ENCODE data around the gene TTLL12. TPM values are rescaled to one million over a fixed set of nuclear protein-coding genes. Genes with fewer than 3 reads are reported as not detected.

TTLL12 gene
- total RNA-seq, 1 experiment from 2014 or later: 61.0 TPM

DNA sequence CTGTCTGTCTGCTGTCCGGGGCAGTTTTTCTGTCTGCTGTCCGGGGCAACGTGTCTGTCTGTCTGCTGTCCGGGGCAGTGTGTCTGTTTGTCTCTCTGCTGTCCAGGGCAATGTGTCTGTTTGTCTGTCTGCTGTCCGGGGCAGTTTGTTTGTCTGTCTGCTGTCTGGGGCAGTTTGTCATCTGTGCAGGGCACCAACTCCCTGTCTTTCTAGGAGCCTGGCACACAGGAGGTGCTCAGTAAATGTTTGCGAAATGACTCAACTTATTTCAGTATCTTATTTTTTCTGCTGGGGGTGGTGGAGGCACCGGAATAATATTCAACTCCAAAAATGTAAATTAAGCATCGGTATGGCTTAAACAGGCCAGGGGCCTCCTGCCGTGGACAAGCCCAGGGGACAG is 12.0 kb upstream of the TTLL12 start:
- H3K36me3 Mint-ChIP-seq (ENCODE audit: insufficient read depth, unreplicated experiment): no peaks in the 10 kb centered on the region
- TF ChIP-seq, protein P1, sequence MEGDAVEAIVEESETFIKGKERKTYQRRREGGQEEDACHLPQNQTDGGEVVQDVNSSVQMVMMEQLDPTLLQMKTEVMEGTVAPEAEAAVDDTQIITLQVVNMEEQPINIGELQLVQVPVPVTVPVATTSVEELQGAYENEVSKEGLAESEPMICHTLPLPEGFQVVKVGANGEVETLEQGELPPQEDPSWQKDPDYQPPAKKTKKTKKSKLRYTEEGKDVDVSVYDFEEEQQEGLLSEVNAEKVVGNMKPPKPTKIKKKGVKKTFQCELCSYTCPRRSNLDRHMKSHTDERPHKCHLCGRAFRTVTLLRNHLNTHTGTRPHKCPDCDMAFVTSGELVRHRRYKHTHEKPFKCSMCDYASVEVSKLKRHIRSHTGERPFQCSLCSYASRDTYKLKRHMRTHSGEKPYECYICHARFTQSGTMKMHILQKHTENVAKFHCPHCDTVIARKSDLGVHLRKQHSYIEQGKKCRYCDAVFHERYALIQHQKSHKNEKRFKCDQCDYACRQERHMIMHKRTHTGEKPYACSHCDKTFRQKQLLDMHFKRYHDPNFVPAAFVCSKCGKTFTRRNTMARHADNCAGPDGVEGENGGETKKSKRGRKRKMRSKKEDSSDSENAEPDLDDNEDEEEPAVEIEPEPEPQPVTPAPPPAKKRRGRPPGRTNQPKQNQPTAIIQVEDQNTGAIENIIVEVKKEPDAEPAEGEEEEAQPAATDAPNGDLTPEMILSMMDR (IDR thresholded peaks at IDR 0.05; ENCODE audit: unreplicated experiment): no peak
- no peak overlapping the region for H3K4me3 Mint-ChIP-seq (ENCODE audit: unreplicated experiment)
- no TSS peak for BruUV-seq (replicated peaks)
- ChIA-PET CTCF (interaction anchor here (0.6 kb wide), 1 partner anchor 1090 kb away, joined by 3 read pairs; no protein-coding TSS in a partner anchor), POLR2A (no interaction called here)
- H3K27me3 Mint-ChIP-seq (ENCODE audit: insufficient read depth, unreplicated experiment): no peaks in the 10 kb centered on the region
- DNase-seq (ENCODE audit: unreplicated experiment): no peak
- no peaks in the 10 kb centered on the region for H3K9me3 Mint-ChIP-seq (ENCODE audit: unreplicated experiment)
- intact Hi-C loops (cut with micrococcal nuclease): no loop called here
- no peak overlapping the region for H3K27ac Mint-ChIP-seq (ENCODE audit: low read depth, unreplicated experiment)
- H3K4me1 Mint-ChIP-seq (ENCODE audit: insufficient read depth, unreplicated experiment): peaks cover 10% of the 10 kb centered on the region

DNA sequence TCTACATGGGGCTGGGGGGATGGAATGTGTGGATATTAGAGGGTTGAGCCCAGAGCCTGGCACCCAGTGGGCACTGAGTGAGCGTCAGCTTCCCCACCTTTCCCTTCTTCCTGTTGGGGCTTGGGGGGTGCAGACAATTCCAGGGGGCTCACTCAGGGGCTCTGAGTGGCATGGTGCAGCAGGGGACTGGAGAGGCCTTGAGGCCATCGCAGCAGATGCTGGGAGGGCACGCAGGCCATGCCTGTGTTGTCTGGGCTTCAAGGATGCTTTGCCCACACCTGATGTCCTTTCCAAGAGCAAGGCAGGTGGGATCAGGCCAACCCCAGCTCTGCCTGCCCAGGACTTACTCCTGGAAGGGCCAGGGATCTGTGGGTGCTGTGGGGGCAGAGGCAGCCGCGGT is 11.2 kb upstream of the TTLL12 start:
- Mint-ChIP-seq H3K4me3 (ENCODE audit: unreplicated experiment) (no peak overlapping the region), H3K27me3 (ENCODE audit: insufficient read depth, unreplicated experiment) (no peaks in the 10 kb centered on the region), H3K9me3 (ENCODE audit: unreplicated experiment) (no peaks in the 10 kb centered on the region), H3K4me1 (ENCODE audit: insufficient read depth, unreplicated experiment) (peaks cover 10% of the 10 kb centered on the region), H3K27ac (ENCODE audit: low read depth, unreplicated experiment) (no peak overlapping the region), H3K36me3 (ENCODE audit: insufficient read depth, unreplicated experiment) (no peaks in the 10 kb centered on the region)
- TF ChIP-seq, protein P1 (IDR thresholded peaks at IDR 0.05; ENCODE audit: unreplicated experiment): no peak
- no TSS peak for BruUV-seq (replicated peaks)
- POLR2A ChIA-PET: no interaction called here
- no peak for DNase-seq (ENCODE audit: unreplicated experiment)
- intact Hi-C loops (cut with micrococcal nuclease): no loop called here
- CTCF ChIA-PET: interaction anchor here (0.6 kb wide), 1 partner anchor 150 kb away, joined by 3 read pairs; no protein-coding TSS in a partner anchor

GRCh38 chr22:43197271-43197941 is 10.5 kb upstream of the TTLL12 start:
- Mint-ChIP-seq H3K36me3 (ENCODE audit: insufficient read depth, unreplicated experiment) (no peaks in the 10 kb centered on the region), H3K9me3 (ENCODE audit: unreplicated experiment) (no peaks in the 10 kb centered on the region), H3K4me1 (ENCODE audit: insufficient read depth, unreplicated experiment) (peaks cover 10% of the 10 kb centered on the region), H3K4me3 (ENCODE audit: unreplicated experiment) (no peak overlapping the region), H3K27me3 (ENCODE audit: insufficient read depth, unreplicated experiment) (no peaks in the 10 kb centered on the region), H3K27ac (ENCODE audit: low read depth, unreplicated experiment) (no peak overlapping the region)
- TF ChIP-seq, protein P1 (IDR thresholded peaks at IDR 0.05; ENCODE audit: unreplicated experiment): no peak
- DNase-seq (ENCODE audit: unreplicated experiment): no peak
- CTCF ChIA-PET: interaction anchor here (0.6 to 0.9 kb wide), 4 partner anchors 61 to 1487 kb away, joined by 3 to 4 read pairs (median 4); no protein-coding TSS in a partner anchor
- BruUV-seq (replicated peaks): no TSS peak
- intact Hi-C loops (cut with micrococcal nuclease): no loop called here
- POLR2A ChIA-PET: interaction anchor here (2.5 kb wide), 1 partner anchor 10 kb away, joined by 11 read pairs; no protein-coding TSS in a partner anchor

GRCh38 chr22:43191831-43192230 is 4.9 kb upstream of the TTLL12 start:
- H3K9me3 Mint-ChIP-seq (ENCODE audit: unreplicated experiment): no peaks in the 10 kb centered on the region
- TF ChIP-seq, protein P1 (IDR thresholded peaks at IDR 0.05; ENCODE audit: unreplicated experiment): no peak
- peaks cover 5% of the 10 kb centered on the region for H3K36me3 Mint-ChIP-seq (ENCODE audit: insufficient read depth, unreplicated experiment)
- no peak overlapping the region for H3K27ac Mint-ChIP-seq (ENCODE audit: low read depth, unreplicated experiment)
- no peak for DNase-seq (ENCODE audit: unreplicated experiment)
- H3K4me1 Mint-ChIP-seq (ENCODE audit: insufficient read depth, unreplicated experiment): peaks cover 9% of the 10 kb centered on the region
- intact Hi-C loops (cut with micrococcal nuclease): no loop called here
- H3K27me3 Mint-ChIP-seq (ENCODE audit: insufficient read depth, unreplicated experiment): no peaks in the 10 kb centered on the region
- ChIA-PET POLR2A (no interaction called here), CTCF (interaction anchor here (0.6 kb wide), 1 partner anchor 155 kb away, joined by 3 read pairs; no protein-coding TSS in a partner anchor)
- no TSS peak for BruUV-seq (replicated peaks)
- H3K4me3 Mint-ChIP-seq (ENCODE audit: unreplicated experiment): no peak overlapping the region
